Measurements from ENCODE around the gene CRX.
"Not testable (repeated sequence)": the region's sequence is repeated elsewhere in the genome, so short reads cannot be mapped to it uniquely, and the experiment has no call there.

Gene CRX

DNA sequence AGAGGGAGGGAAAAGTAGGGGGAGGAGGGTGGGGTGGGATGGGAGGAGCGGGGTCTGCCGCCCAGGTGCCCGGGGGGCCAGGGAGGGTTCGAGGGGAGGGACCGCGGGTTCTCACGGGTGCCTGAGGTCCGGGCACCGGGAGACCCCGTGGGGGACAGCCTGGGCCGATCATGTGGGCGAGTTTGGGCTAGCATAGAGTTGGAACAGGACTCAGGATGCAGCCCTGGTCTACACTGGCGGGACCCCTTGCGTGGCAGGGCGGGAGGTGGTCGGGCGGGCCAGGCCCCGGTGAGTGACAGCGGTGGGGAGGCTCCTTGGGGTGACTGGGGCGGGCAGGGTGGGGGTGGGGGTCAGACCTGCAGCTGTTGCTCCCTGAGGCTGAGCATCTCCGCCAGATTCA, 18.6 kb upstream of the CRX start:
- DNase-seq: not testable (repeated sequence)

DNA sequence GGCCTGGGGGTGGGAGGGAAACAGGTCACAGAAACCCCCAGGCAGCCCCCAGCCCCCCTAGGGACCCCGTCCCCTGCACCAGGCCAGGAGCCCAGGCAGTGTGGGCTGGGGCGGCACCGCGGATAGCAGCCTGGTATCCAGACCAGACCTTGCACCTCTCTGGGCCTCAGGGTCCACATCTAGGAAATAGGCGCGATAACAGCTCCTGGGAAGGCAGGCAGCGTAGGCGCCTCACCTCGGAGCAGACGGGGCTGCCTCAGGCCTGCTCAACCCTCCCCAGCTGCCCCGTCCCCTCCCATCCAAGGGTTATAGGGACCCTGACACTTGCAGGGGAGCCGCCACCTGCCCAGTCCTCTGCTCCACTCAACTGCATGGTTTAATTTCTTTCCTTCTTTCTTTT, 18.1 kb upstream of the CRX start:
- DNase-seq: not testable (repeated sequence)

DNA sequence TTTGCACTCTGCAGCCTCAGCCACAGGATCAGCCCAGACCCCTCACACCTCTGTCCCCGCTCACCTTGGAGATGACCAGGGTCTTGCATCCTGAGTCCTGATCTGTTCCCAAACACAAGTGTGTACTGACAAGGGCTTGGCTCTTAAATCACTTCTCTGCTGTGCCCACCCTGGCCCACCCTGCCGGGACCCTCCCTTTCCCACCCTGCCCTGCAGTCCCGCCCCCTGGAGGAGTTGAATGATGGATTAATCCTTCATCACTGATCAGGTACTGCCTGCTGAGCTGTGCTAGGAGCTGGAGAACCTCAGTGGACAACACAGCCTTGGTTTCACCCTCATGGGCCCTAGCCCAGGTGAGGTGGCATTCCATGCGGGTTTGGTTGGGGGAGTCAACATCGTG, 17.3 kb upstream of the CRX start, which contains the start of gene TPRX1:
Gene TPRX1 (minus strand): TSS at position 101 of the 400 bp plus-strand sequence. CDS start 12 bp downstream, at position 89.
- DNase-seq: not testable (repeated sequence)

DNA sequence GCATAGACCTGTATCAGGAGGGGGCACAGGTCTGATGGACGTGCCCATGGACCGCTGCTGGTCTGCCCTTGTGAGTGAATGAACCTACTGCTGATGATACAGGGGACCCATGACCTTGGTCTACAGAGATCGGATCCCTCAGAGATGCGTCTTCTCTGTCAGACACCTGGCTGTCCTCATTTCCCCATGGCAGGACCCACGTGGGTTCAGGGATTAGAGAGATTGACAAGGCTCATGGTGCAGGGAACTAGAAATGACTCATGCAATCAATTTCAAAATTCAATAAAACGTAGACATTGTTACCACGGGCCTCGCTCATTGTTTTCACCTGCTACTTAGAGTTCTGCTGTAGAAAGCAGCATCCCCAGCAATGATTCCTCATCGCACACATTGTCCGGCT, 16.4 kb upstream of the CRX start:
- peak in 3 of 56 donors; percentile 4 to 6 (median 5) for DNase-seq

DNA sequence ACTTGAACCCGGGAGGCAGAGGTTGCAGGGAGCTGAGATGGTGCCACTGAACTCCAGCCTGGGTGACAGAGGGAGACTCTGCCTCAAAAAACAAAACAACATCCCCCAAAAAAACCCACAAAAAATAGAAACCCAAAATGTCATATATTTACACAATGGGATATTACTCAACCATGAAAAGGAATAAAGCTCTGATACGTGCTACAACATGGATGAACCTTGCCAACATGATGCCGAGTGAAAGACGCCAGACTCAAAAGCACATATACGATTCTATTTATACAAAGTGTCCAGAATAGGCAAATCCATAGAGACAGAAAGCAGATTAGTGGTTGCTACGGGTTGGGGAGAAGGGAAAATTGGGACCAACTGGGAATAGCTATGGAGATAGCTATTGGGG, 15.3 kb upstream of the CRX start:
- DNase-seq: no peak

DNA sequence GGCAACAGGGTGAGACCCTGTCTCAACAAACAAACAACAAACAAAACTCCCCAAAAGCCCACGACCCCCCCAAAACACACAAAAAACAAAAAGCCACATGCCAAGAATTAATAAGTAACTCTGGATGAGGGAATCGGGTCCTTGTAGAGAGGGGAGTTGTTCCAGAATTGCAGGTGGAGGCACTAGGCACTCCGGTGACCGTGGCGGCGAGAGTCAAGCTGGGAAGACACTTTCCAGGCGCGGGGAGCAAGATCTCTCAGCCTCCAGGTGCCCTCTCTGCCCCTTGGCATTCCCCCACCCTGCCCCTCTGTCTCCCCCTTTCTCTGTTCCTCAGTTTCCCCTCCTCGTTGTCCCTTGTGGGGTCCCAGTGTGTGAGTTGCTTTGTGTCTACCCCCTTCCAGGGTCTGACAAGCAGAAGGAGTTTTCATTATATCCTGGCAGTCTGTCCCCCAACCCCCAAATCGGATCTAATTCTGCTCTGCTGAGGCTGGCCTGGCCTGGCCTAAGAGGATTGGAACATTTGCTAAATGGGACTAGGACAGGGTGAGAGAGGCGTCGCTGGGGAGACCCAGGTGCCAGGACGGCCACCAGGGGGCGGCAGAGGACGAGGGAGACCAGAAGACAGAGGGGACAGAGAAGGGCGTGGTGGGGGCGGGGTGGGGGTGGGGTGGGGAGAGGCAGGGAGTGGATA, 8.3 kb upstream of the CRX start:
- peak in 38 of 56 donors; percentile 0 to 74 (median 12) for DNase-seq

DNA sequence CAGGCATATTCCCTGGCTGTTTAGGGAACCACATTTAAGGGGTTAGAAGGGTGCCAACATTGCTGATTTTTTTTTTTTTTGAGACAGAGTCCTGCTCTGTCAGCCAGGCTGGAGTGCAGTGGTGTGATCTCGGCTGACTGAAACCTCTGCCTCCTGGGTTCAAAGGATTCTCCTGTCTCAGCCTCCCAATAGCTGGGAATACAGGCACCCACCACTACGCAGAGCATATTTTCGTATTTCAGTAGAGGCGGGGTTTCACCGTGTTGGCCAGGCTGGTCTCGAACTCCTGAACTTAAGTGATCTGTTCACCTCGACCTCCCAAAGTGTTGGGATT, 7.8 kb upstream of the CRX start:
- no peak for DNase-seq

DNA sequence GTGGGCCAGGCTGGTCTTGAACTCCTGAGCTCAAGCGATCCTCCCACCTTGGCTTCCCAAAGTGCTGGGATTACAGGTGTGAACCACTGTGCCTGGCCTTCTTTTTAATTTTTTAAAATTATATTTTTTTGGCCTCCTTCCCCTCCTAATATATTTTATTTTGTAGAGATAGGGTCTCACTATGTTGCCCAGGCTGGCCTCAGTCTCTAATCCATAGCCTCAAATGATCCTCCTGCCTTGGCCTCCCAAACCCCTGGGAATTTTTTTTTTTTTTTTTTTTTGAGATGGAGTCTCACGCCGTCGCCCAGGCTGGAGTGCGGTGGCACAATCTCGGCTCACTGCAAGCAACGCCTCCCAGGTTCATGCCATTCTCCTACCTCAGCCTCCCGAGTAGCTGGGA, 5.5 kb upstream of the CRX start:
- not testable (repeated sequence) for DNase-seq

DNA sequence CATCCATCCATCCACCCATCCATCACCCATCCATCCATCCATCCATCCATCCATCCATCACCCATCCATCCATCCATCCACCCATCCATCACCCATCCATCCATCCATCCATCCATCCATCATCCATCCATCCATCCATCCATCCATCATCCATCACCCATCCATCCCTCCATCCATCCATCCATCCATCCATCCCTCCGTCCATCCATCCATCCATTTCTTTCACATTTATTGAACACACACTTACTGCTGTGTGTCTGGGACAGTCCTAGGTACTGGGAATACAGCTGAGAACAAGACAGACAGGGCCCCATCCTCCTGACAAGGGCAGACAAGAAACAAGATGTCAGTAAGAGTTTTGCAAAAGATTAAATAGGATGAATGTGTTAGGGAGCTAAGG, 3.5 kb upstream of the CRX start:
- DNase-seq: not testable (repeated sequence)

DNA sequence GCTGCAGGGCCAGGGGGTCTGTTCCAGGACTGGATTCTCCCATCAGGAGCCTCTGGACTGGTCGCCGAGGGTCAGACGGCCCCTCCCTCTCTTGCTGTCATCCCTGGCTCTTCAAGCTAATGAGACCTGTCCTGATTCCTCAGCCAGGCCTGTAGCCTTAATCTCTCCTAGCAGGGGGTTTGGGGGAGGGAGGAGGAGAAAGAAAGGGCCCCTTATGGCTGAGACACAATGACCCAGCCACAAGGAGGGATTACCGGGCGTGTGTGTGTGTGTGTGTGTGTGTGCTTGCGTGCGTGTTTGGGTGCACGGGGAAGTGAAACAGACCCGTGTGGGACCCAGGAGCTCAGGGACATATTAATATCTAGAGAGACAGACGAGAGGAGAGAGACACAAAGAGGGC, 1.9 kb upstream of the CRX start:
- no peak for DNase-seq

DNA sequence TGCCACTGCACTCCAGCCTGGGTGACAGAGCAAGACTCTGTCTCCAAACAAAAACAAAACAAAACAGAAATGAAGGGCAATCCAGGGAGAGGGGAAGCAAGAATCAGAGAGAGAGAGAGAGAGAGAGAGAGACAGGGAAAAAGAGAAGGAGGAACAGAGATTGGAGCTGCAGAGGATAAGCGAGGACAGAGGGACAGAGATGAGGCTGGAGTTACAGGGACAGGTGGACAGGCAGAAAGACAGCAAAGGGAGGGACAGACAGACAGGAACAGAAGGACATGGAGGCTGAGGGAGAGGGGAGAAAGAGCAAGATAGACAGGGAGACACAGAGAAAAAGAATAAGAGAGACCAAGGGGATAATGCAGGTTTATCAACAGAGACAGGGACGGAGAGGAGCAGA, 1.3 kb upstream of the CRX start:
- DNase-seq: no peak

DNA sequence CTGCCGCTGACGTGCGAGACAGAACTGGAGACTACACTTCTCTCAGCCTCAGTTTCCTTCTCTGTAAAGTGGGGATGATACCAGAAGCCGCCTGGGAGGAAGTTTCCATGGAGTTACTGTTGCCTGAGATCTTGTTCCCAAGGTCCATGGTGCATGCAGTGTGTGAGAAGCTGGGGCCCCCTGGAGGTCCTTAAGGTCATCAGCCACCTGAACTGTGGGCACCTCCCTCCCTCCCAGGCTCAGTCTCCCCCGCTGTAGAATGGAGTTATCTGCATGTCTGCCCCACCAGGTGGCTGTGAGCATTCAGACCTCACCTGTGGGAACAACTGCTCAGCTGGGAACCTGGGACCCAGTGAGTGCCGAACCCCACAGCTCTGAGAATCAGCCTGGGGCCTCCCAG, 2.7 kb downstream of the CRX start:
- no peak for DNase-seq

DNA sequence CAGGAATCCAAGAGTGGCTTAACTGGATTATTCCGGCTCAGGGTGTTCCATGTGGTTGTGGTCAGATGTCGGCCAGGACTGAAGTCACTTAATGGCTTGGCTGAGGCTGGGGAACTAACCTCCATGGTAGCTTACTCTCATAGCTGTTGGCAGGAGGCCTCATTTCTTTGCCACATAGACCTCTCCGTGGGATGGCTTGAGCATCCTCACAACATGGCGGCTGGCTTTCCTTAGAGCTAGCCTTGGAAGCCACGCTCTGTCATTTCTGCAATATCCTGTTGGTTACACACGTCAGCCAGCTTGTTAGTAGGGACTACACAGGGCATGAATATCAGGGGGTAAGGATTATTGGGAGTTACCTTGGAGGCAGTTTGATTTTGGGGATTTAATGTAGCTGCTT, 5.1 kb downstream of the CRX start:
- DNase-seq: no peak

DNA sequence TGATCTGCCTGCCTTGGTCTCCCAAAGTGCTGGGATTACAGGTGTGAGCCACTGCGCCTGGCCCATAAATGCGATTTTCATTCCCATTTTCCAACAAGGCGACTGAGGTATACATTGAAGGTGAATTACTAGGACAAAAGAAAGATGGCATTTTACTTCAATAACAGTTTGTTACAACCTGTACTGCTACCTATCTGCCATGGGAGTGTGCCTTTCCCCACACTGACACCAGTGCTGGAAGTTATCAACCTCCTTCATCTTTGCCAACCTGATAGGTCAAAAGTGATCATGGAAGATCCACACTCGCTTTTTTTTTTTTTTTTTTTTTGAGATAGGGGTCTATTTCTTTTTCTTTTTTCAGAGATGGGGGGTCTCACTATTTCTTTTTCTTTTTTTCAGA, 11.0 kb downstream of the CRX start:
- DNase-seq: no peak

DNA sequence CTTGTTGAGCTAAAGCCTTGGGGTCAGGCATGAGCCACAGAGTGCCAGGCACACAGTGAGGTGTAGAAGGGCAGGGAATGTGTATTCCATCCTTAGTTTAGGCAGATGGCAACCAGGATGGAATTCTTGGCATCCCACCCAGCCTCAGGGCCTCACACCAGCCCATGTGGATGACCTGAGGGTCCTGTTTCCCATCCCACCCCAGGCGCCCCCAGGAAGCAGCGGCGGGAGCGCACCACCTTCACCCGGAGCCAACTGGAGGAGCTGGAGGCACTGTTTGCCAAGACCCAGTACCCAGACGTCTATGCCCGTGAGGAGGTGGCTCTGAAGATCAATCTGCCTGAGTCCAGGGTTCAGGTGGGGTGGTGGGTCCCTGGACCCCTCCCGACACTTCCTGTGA, 14.3 kb downstream of the CRX start:
- DNase-seq: no peak

DNA sequence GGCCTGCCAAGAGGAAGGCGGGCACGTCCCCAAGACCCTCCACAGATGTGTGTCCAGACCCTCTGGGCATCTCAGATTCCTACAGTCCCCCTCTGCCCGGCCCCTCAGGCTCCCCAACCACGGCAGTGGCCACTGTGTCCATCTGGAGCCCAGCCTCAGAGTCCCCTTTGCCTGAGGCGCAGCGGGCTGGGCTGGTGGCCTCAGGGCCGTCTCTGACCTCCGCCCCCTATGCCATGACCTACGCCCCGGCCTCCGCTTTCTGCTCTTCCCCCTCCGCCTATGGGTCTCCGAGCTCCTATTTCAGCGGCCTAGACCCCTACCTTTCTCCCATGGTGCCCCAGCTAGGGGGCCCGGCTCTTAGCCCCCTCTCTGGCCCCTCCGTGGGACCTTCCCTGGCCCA, 17.7 kb downstream of the CRX start:
- DNase-seq: no peak

DNA sequence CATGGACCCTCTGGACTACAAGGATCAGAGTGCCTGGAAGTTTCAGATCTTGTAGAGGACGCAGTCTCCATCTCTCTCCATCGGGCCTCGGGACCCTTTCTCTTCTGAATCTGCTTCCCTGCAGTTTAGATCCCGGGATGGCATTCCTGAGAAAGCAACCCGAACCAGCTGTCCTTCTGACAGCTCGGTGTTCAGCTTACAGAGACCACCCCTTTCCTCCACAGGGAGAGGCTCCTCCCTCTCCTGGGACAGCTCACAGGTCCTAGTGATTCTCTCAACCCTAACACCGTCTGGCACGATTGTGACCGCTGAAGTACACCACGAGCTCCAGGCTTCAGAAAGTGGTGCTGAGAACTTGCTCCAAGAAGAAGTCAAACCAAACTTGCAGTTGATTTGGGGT, 18.2 kb downstream of the CRX start:
- DNase-seq: no peak

DNA sequence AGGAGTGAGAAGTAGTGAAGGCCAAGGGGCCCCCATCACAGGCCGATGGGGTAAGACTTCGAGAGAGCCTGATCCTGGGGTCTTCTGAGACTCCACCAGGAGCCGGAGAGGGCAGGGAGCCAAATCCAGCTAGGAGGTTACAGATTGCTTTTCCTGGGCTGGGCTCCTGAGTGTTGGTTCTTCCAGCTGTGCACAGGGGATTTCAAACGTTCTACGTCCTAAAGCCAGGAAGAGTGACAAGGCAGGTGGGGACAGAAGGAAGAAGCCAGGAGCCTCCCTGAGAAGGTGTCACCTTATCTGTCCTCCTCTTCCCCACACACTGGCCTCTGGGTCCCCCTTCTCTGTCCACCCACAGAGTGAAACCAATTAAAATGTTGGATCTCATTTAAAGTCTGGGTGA, 21.2 kb downstream of the CRX start:
- DNase-seq: no peak

DNA sequence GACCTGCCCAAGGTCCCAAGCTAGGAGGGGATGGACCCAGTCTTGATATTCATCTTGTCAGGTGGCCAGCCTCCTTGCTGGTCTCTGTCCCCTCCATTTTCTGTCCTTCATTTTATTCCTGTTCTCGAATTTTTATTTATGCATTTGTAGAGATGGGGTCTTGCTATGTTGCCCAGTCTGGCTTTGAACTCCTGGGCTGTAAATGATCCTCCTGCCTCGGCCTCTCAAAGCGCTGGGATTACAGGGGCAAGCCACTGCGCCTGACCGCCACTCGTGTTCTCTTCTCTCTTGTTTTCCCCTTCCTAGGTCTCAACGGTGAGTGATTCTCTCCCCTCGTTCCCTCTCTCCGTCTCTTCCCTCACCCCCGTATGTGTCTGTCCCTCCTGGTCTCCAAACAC, 26.7 kb downstream of the CRX start:
- DNase-seq: no peak

DNA sequence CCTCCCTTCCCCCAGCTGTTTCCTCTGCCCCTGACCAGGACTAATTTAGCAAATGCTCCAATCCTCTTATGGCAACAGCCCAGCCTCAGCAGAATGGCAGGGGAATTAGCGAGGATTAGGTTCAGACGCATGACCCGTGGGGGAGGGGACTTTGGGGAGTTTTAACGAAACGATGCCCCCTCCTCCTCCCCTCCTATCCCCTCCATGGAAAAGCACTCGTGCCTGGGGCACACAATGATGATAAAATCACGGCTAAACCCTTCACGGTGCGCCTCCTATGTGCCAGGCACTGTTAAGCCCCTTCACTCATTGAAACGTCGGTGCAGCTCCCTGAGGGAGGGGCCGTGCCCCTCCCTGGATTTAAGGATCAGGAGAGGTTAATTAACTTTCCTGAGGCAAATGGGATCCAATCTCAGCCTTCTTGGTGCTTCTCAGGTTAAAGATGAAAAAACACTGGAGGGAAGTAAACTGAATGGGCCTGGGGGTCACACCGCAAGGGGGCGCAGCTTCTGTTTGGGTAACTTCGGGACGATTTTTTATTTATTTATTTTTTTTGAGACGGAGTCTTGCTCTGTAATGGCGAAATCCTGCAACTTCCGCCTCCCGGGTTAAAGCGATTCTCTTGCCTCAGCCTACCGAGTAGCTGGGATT, 27.2 kb downstream of the CRX start:
- no peak for DNase-seq

DNA sequence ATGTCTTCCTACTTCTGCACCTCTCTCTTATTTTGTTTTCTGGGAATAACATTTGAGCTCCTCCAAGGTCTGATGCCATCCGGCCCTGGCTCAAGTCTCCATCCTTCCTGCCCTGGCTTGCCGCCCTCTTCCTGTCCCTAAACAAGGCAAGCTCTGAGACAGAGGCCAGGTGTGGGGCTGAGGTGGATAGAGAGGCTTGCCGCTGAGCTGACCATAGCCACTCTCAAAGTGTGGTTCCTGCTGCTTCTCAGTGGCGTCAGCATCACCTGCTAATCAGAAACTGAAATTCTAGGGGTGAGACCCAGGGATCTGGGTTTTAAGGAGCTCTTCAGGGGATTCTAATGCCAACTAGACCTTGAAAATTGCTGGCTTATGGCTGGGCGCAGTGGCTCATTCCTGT, 31.3 kb downstream of the CRX start:
- DNase-seq: no peak

DNA sequence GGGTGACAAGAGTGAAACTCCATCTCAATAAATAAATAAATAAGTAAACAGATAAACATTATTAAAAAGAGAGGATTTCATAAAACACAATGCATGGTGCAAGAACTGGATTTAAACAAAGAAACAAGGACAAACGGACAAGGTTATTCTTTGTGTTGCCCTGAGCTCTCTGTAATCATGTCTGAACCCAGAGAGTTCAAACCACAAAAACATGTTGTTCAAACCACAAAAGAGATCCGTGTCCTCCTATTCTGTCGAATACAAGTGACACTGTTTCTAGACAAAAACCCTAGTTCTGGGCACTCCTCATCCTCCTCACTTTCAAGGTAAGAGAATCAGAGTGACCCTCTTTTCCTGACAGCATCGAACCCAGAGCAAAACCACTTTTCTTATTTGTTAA, 32.7 kb downstream of the CRX start:
- DNase-seq: no peak

DNA sequence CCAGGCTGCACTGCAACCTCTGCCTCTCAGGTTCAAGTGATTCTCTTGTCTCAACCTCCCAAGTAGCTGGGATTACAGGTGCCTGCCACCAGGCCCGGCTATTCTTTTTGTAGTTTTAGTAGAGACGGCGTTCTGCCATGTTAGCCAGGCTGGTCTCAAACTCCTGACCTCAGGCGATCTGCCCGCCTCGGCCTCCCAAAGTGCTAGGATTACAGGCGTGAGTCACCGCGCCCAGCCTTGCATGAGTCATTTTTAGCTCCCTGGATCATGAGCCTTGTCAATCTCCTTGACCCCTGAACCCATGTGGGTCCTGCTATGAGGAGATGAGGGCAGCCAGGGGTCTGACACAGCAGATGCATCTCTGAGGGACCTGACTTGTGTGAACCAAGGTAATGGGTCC, 36.5 kb downstream of the CRX start:
- not testable (repeated sequence) for DNase-seq
